Upper lobe of left lung (tissue), 4 donors: ENCODE data around the gene GRID1.

Experiments
- CTCF ChIP-seq, 6 experiments: fragments of 450-650 bp in 4 of 6; fragments of 200-600 bp in 2 of 6; sonication (generic) in 2 of 6; IDR thresholded peaks; one replicate each; pipeline ENCODE4 v1.5.1; 2016 to 2019; ENCODE audit warnings: antibody characterized with exemption in 6 of 6
- EP300 ChIP-seq, 4 donors: sonication (generic); formaldehyde crosslinking; IDR thresholded peaks; one replicate each; pipeline ENCODE4 v1.5.1; 2017; ENCODE audit warnings: antibody characterized with exemption in 4 of 4, control low read depth in 2 of 4
- POLR2A ChIP-seq, 4 donors: fragments of 450-650 bp; IDR thresholded peaks; one replicate each; pipeline ENCODE4 v1.5.1; 2016 to 2017; ENCODE audit warnings: antibody characterized with exemption in 4 of 4, mild to moderate bottlenecking in 2 of 4
- POLR2AphosphoS5 ChIP-seq, 2 donors: sonication (generic); formaldehyde crosslinking; IDR thresholded peaks; one replicate each; pipeline ENCODE4 v1.5.1; 2017; ENCODE audit warnings: antibody characterized with exemption in 2 of 2

- TF ChIP-seq CTCF (IDR thresholded peaks at IDR 0.05) = no peak
- no peak for TF ChIP-seq EP300 (IDR thresholded peaks at IDR 0.05)
- no peak for TF ChIP-seq POLR2AphosphoS5 (IDR thresholded peaks at IDR 0.05)
- TF ChIP-seq POLR2A (IDR thresholded peaks at IDR 0.05) = no peak
Observed at GRCh38 chr10:86177537-86178155, 188.9 kb downstream of the GRID1 start.
